Panc1 (cell line): ENCODE results near the gene TTLL12. TPM values are rescaled to one million over a fixed set of nuclear protein-coding genes. Genes with fewer than 3 reads are reported as not detected.

Experiments
- ATAC-seq: fragments of 200-7000 bp; cut with Tn5 transposase; 2 replicates; pipeline ENCODE4 v1.9.1; 2020; ENCODE audit warnings: mild to moderate bottlenecking, moderate library complexity
- BruUV-seq: library from RNA; stranded (reverse); fragments of 400-500 nt; replicated peaks from 2 replicates; lab custom pipeline; 2021; lab: Mats Ljungman, UMichigan
- CTCF ChIA-PET: fragments of 300-600 bp; sonication (Branson Sonifier 250); formaldehyde crosslinking; loops from one replicate; lab custom pipeline; 2022; ENCODE audit warnings: antibody characterized with exemption; lab: Charles Lee
- POLR2A ChIA-PET: fragments of 300-600 bp; sonication (Branson Sonifier 250); formaldehyde crosslinking; loops from one replicate; lab custom pipeline; 2022; ENCODE audit warnings: antibody characterized with exemption; lab: Charles Lee
- DNase-seq: peaks from one replicate; pipeline ENCODE4 v3.0.0-alpha.2; 2010; ENCODE audit warnings: low read depth, low spot score
- H3K27ac ChIP-seq: 2 replicates; pipeline ENCODE4 v1.5.1; 2011; ENCODE audit warnings: mild to moderate bottlenecking, low read length, inconsistent platforms
- H3K27me3 ChIP-seq: fragments of 200-500 bp; sonication (Bioruptor generic); 2 replicates; pipeline ENCODE4 v1.6.0; 2014; ENCODE audit warnings: low read length, inconsistent platforms; ENCODE audit not compliant: control insufficient read depth, insufficient read depth
- H3K36me3 ChIP-seq: fragments of 200-500 bp; sonication (Bioruptor generic); 2 replicates; pipeline ENCODE4 v1.5.1; 2014; ENCODE audit warnings: inconsistent platforms, mild to moderate bottlenecking, low read length, moderate library complexity; ENCODE audit not compliant: control insufficient read depth, insufficient read depth
- H3K4me1 ChIP-seq: 2 replicates; pipeline ENCODE4 v1.5.1; 2011; ENCODE audit warnings: inconsistent platforms, mild to moderate bottlenecking, low read length, moderate library complexity; ENCODE audit not compliant: control insufficient read depth, insufficient read depth
- H3K4me3 ChIP-seq, 2 experiments: 2 replicates each; pipeline ENCODE4 v1.5.1; 2011 to 2012; ENCODE audit warnings: low read depth in 2 of 2, low read length in 2 of 2, mild to moderate bottlenecking in 2 of 2, inconsistent platforms in 1 of 2, moderate library complexity in 1 of 2
- H3K9me3 ChIP-seq: fragments of 200-500 bp; sonication (Bioruptor generic); 2 replicates; pipeline ENCODE4 v1.5.1; 2014; ENCODE audit warnings: low read depth, mild to moderate bottlenecking, inconsistent platforms, low read length, moderate library complexity; ENCODE audit not compliant: control insufficient read depth, insufficient read depth
- CTCF ChIP-seq: fragments of 450-650 bp; IDR thresholded peaks from 2 replicates; pipeline ENCODE4 v1.5.1; 2017; ENCODE audit warnings: mild to moderate bottlenecking
- POLR2AphosphoS5 ChIP-seq: IDR thresholded peaks from 2 replicates; pipeline ENCODE4 v1.6.1; 2012; ENCODE audit warnings: mild to moderate bottlenecking, low read depth, low read length, moderate library complexity
- REST ChIP-seq, 2 experiments: IDR thresholded peaks; 2 replicates each; pipeline ENCODE4 v1.6.1; 2011 to 2012; ENCODE audit warnings: low read depth in 2 of 2, control low read depth in 1 of 2, low read length in 1 of 2, mild to moderate bottlenecking in 1 of 2, moderate library complexity in 1 of 2; ENCODE audit not compliant: insufficient read depth in 1 of 2
- SIN3A ChIP-seq: IDR thresholded peaks from 2 replicates; pipeline ENCODE4 v1.6.1; 2012; ENCODE audit warnings: low read depth, mild to moderate bottlenecking, low read length, moderate library complexity, borderline replicate concordance; ENCODE audit not compliant: insufficient read depth
- TCF7L2 ChIP-seq: IDR thresholded peaks from 2 replicates; pipeline ENCODE4 v1.6.1; 2011; ENCODE audit warnings: mild to moderate bottlenecking, low read depth, low read length, inconsistent platforms
- in situ Hi-C: cut with HindIII; loops from 2 replicates; pipeline ENCODE4 v1.10.0; 2016; ENCODE audit warnings: low sequenced_read_pairs, low pct_unique_long_range_greater_than_20kb
- intact Hi-C: fragments of 100-400 bp; cut with micrococcal nuclease; formaldehyde crosslinking; loops from one replicate; pipeline ENCODE4 v1.10.0; 2022; ENCODE audit not compliant: unreplicated experiment
- total RNA-seq: library from RNA; stranded (reverse); gene quantifications from one replicate; pipeline ENCODE4 v1.2.1, GENCODE V29; 2021; ENCODE audit not compliant: unreplicated experiment

TTLL12 gene
- total RNA-seq, 1 experiment from 2014 or later, result 26.3 TPM

GRCh38 chr22:43191831-43192230 is 4.9 kb upstream of the TTLL12 start:
- no peak overlapping the region for H3K27ac ChIP-seq
- H3K9me3 ChIP-seq, result no peaks in the 10 kb centered on the region
- TF ChIP-seq SIN3A (no peak), TCF7L2 (no peak), CTCF (no peak), POLR2AphosphoS5 (no peak), REST (IDR thresholded peaks at IDR 0.05; ENCODE audit: insufficient read depth in 1 of 2, low read depth in 2 of 2, low read length in 1 of 2) (no peak)
- H3K4me3 ChIP-seq, result no peak overlapping the region
- in situ Hi-C loops, result no loop called here
- H3K27me3 ChIP-seq, result no peaks in the 10 kb centered on the region
- DNase-seq (no peak), ATAC-seq (no peak)
- no TSS peak for BruUV-seq
- ChIA-PET POLR2A (no interaction called here), CTCF (no interaction called here)
- H3K36me3 ChIP-seq, result no peaks in the 10 kb centered on the region; the same call in 1 of the 2 replicates
- intact Hi-C loops, result no loop called here
- H3K4me1 ChIP-seq, result no peaks in the 10 kb centered on the region

GRCh38 chr22:43188829-43189545 is 2.1 kb upstream of the TTLL12 start:
- H3K36me3 ChIP-seq, result peaks cover 3% of the 10 kb centered on the region; the same call in 1 of the 2 replicates
- TF ChIP-seq REST (IDR thresholded peaks at IDR 0.05; ENCODE audit: insufficient read depth in 1 of 2, low read depth in 2 of 2, low read length in 1 of 2), result no peak
- no peak for TF ChIP-seq POLR2AphosphoS5
- no peak for TF ChIP-seq TCF7L2
- no peak for TF ChIP-seq CTCF
- TF ChIP-seq SIN3A, result no peak
- H3K4me1 ChIP-seq, result peaks cover 4% of the 10 kb centered on the region
- in situ Hi-C loops (no loop called here), intact Hi-C loops (no loop called here)
- no peaks in the 10 kb centered on the region for H3K9me3 ChIP-seq
- H3K27ac ChIP-seq, result no peak overlapping the region
- POLR2A ChIA-PET, result no interaction called here
- no TSS peak for BruUV-seq
- DNase-seq (no peak), ATAC-seq (no peak)
- CTCF ChIA-PET, result no interaction called here
- no peaks in the 10 kb centered on the region for H3K27me3 ChIP-seq
- H3K4me3 ChIP-seq, result no peak overlapping the region
